ENCODE results near the gene CDK1. TPM values are rescaled to one million over a fixed set of nuclear protein-coding genes. Genes with fewer than 3 reads are reported as not detected.

CDK1 gene
- total RNA-seq, 1 experiment from 2014 or later, result 78.9 TPM

- H3K27me3 ChIP-seq (ENCODE audit: insufficient read depth, low read length), result no peaks in the 10 kb centered on the region
- no peaks in the 10 kb centered on the region for H4K20me1 ChIP-seq (ENCODE audit: control insufficient read depth, insufficient read depth, insufficient read length)
- H3K4me1 ChIP-seq (ENCODE audit: insufficient read depth, low read length), result peaks cover 6% of the 10 kb centered on the region; the same call in 1 of the 2 replicates
- no peak overlapping the region for H3K56ac ChIP-seq (ENCODE audit: insufficient read length, low read depth, low read length)
- H3K27me3 Mint-ChIP-seq (ENCODE audit: low read depth), result no peaks in the 10 kb centered on the region
- no peak overlapping the region for H3K27ac ChIP-seq (ENCODE audit: insufficient read length, low read depth, low read length)
- no peak overlapping the region; the same call in 1 of the 2 replicates for H3K14ac ChIP-seq (ENCODE audit: insufficient read depth, low read length)
- H3K36me3 Mint-ChIP-seq (ENCODE audit: insufficient read depth in 1 of 3, low read depth in 3 of 3), result no peaks in the 10 kb centered on the region
- H3K18ac ChIP-seq (ENCODE audit: insufficient read length, low read depth, low read length), result peak overlapping the region; percentile 72
- H2BK5ac ChIP-seq (ENCODE audit: insufficient read length, low read length), result no peak overlapping the region
- H2AFZ ChIP-seq (ENCODE audit: low read length), result no peak overlapping the region
- no peak for TF ChIP-seq CTCF (conservative IDR thresholded peaks at IDR 0.05)
- WGBS (ENCODE audit: extremely low coverage, insufficient read length, low lambda C conversion rate), result no CpG with 5 or more reads among the region's 3 CpGs
- no peaks in the 10 kb centered on the region for H3K23me2 ChIP-seq (ENCODE audit: insufficient read length, low read depth, low read length, poor library complexity, severe bottlenecking)
- H3K79me1 ChIP-seq (ENCODE audit: insufficient read depth, low read depth, low read length, poor library complexity, severe bottlenecking), result no peaks in the 10 kb centered on the region
- H3K4me3 Mint-ChIP-seq, result no peak overlapping the region
- no peak overlapping the region for H4K5ac ChIP-seq (ENCODE audit: insufficient read length, low read depth, low read length)
- no peaks in the 10 kb centered on the region for H3K9me3 Mint-ChIP-seq
- no peak overlapping the region for H4K8ac ChIP-seq (replicated peaks; ENCODE audit: insufficient read length, low read depth, low read length)
- no peak overlapping the region for H3K4me2 ChIP-seq (ENCODE audit: insufficient read depth, insufficient read length, low read length)
- no peak overlapping the region for H2AK5ac ChIP-seq (ENCODE audit: insufficient read length, low read length)
- H3K4me1 Mint-ChIP-seq, result peaks cover 14 to 17% of the 10 kb centered on the region in 2 experiments
- no peak overlapping the region for H3K4ac ChIP-seq (ENCODE audit: low read depth, low read length)
- H4K91ac ChIP-seq (ENCODE audit: insufficient read length, low read depth, low read length), result no peak overlapping the region
- H2BK120ac ChIP-seq (ENCODE audit: low read depth, low read length, poor library complexity, severe bottlenecking), result no peak overlapping the region
- H3K79me2 ChIP-seq (ENCODE audit: insufficient read depth, low read length), result no peaks in the 10 kb centered on the region
- peak overlapping the region in 1 of 3 experiments; percentile 38; a peak in 2 of 7 replicates for H3K27ac Mint-ChIP-seq
- no peak overlapping the region for H2BK20ac ChIP-seq (ENCODE audit: low read depth, low read length, poor library complexity, severe bottlenecking)
- H2BK12ac ChIP-seq (ENCODE audit: insufficient read length, low read depth, low read length), result no peak overlapping the region
- no peak overlapping the region for H3K9ac ChIP-seq (ENCODE audit: extremely low read depth, insufficient read length, low read length)
- H3T11ph ChIP-seq (ENCODE audit: low read length), result no peak overlapping the region
- no peak overlapping the region for H3K23ac ChIP-seq (ENCODE audit: insufficient read length, low read depth, low read length)
- DNase-seq, result no peak
- H2BK15ac ChIP-seq (ENCODE audit: low read depth, low read length), result no peak overlapping the region
- H3K9me3 ChIP-seq (ENCODE audit: control insufficient read depth, low read depth, low read length), result no peaks in the 10 kb centered on the region
Measured at GRCh38 chr10:60742512-60742911, 35.8 kb upstream of the CDK1 start.
